Erythroblast (primary cell): Measurements from ENCODE around the gene ATG4A.
A peak's percentile ranks its signal among the peaks of the same experiment; 100 is the strongest.

Experiments
- DNase-seq, 2 experiments: peaks; one replicate each; lab custom pipeline; 2025; lab: John Stamatoyannopoulos, UW
- GATA1 ChIP-seq: IDR thresholded peaks from 2 replicates; pipeline ENCODE4 v1.6.1; 2011; ENCODE audit warnings: low read depth, mild to moderate bottlenecking, control low read depth, low read length, moderate library complexity
- POLR2A ChIP-seq: IDR thresholded peaks from 2 replicates; pipeline ENCODE4 v1.6.1; 2011; ENCODE audit warnings: mild to moderate bottlenecking, low read length

ATG4A gene

GRCh38 chrX:108167211-108167872, 75.8 kb downstream of the ATG4A start:
- TF ChIP-seq GATA1 (no peak), POLR2A (no peak)
- no peak for DNase-seq

GRCh38 chrX:108168961-108169740, 77.6 kb downstream of the ATG4A start:
- DNase-seq, result no peak
- no peak for TF ChIP-seq GATA1
- no peak for TF ChIP-seq POLR2A

GRCh38 chrX:108169768-108170167, 78.2 kb downstream of the ATG4A start:
- DNase-seq, result no peak
- TF ChIP-seq POLR2A, result no peak
- TF ChIP-seq GATA1, result no peak

GRCh38 chrX:108171671-108172070, 80.1 kb downstream of the ATG4A start:
- DNase-seq, result no peak
- TF ChIP-seq GATA1 (no peak), POLR2A (no peak)

GRCh38 chrX:108173874-108174273, 82.3 kb downstream of the ATG4A start:
- no peak for DNase-seq
- no peak for TF ChIP-seq POLR2A
- no peak for TF ChIP-seq GATA1

GRCh38 chrX:108177351-108178142, 86.0 kb downstream of the ATG4A start:
- no peak for DNase-seq
- no peak for TF ChIP-seq POLR2A

GRCh38 chrX:108178143-108178498, 86.5 kb downstream of the ATG4A start:
- DNase-seq, result no peak
- TF ChIP-seq POLR2A (no peak), GATA1 (no peak)

- no peak for DNase-seq
- no peak for TF ChIP-seq GATA1
- no peak for TF ChIP-seq POLR2A
Measured at GRCh38 chrX:108186811-108187210, 95.2 kb downstream of the ATG4A start.

- no peak for TF ChIP-seq GATA1
- TF ChIP-seq POLR2A, result no peak
- no peak for DNase-seq
Measured at GRCh38 chrX:108198420-108198819, 106.8 kb downstream of the ATG4A start.

- no peak for DNase-seq
- TF ChIP-seq GATA1 (no peak), POLR2A (no peak)
Measured at GRCh38 chrX:108199041-108199440, 107.5 kb downstream of the ATG4A start.

GRCh38 chrX:108199691-108200090, 108.1 kb downstream of the ATG4A start:
- DNase-seq, result peak; percentile 34 to 59

GRCh38 chrX:108203540-108203939, 112.0 kb downstream of the ATG4A start:
- no peak for DNase-seq
- TF ChIP-seq GATA1 (no peak), POLR2A (no peak)

More at GRCh38 chrX:108199691-108200090, 108.1 kb downstream of the ATG4A start:
- TF ChIP-seq POLR2A, result no peak
- TF ChIP-seq GATA1, result no peak
